Measurements from ENCODE around the gene FLT4. TPM values are rescaled to one million over a fixed set of nuclear protein-coding genes. Genes with fewer than 3 reads are reported as not detected.

The FLT4 gene
- total RNA-seq, 6 experiments from 2014 or later, result not detected

GRCh38 chr5:180558232-180558631 lies 91.2 kb downstream of the FLT4 start:
- Mint-ChIP-seq H3K9me3 (no peaks in the 10 kb centered on the region), H3K36me3 (ENCODE audit: low read depth) (peaks cover 36% of the 10 kb centered on the region), H3K4me1 (ENCODE audit: low read depth) (peaks cover 61% of the 10 kb centered on the region), H3K27me3 (ENCODE audit: insufficient read depth) (no peaks in the 10 kb centered on the region; the same call in 1 of the 2 replicates), H3K27ac (peak overlapping the region; percentile 29; the same call in 1 of the 2 replicates), H3K4me3 (no peak overlapping the region)
- DNase-seq, result no peak
- no peak for TF ChIP-seq CTCF (IDR thresholded peaks at IDR 0.05)

- Mint-ChIP-seq H3K4me1 (ENCODE audit: low read depth) (peaks cover 62% of the 10 kb centered on the region), H3K9me3 (no peaks in the 10 kb centered on the region), H3K36me3 (ENCODE audit: low read depth) (peaks cover 42% of the 10 kb centered on the region), H3K27me3 (ENCODE audit: insufficient read depth) (no peaks in the 10 kb centered on the region; the same call in 1 of the 2 replicates), H3K27ac (peak overlapping the region; percentile 29), H3K4me3 (peak overlapping the region; percentile 34; the same call in 1 of the 2 replicates)
- peak; percentile 23 for DNase-seq
- TF ChIP-seq CTCF (IDR thresholded peaks at IDR 0.05), result no peak
Observed at GRCh38 chr5:180557217-180557809, 92.1 kb downstream of the FLT4 start.

- peak; percentile 59 for DNase-seq
Observed at GRCh38 chr5:180555168-180555921, 94.1 kb downstream of the FLT4 start.

GRCh38 chr5:180553530-180553929 lies 95.9 kb downstream of the FLT4 start:
- Mint-ChIP-seq H3K9me3 (no peaks in the 10 kb centered on the region), H3K27ac (no peak overlapping the region), H3K36me3 (ENCODE audit: low read depth) (peaks cover 30% of the 10 kb centered on the region), H3K4me3 (no peak overlapping the region), H3K27me3 (ENCODE audit: insufficient read depth) (no peaks in the 10 kb centered on the region; the same call in none of the 2 replicates), H3K4me1 (ENCODE audit: low read depth) (peaks cover 45% of the 10 kb centered on the region)
- DNase-seq, result no peak
- no peak for TF ChIP-seq CTCF (IDR thresholded peaks at IDR 0.05)

More at GRCh38 chr5:180555168-180555921, 94.1 kb downstream of the FLT4 start:
- H3K4me3 Mint-ChIP-seq, result peak overlapping the region; percentile 38
- H3K27ac Mint-ChIP-seq, result peak overlapping the region; percentile 76
- no peaks in the 10 kb centered on the region for H3K9me3 Mint-ChIP-seq
- peaks cover 58% of the 10 kb centered on the region for H3K4me1 Mint-ChIP-seq (ENCODE audit: low read depth)
- H3K36me3 Mint-ChIP-seq (ENCODE audit: low read depth), result peaks cover 37% of the 10 kb centered on the region
- no peaks in the 10 kb centered on the region; the same call in none of the 2 replicates for H3K27me3 Mint-ChIP-seq (ENCODE audit: insufficient read depth)
- no peak for TF ChIP-seq CTCF (IDR thresholded peaks at IDR 0.05)

Other genes with a start within 250 kb of the FLT4 start
- 10 to 100 TPM; 17.0 to 20.8 (median 17.6) TPM for gene CNOT6, start 155.2 kb downstream of the FLT4 start, total RNA-seq (2021; fragmentation: NEBNext Ultra II Directional; extraction: Animal tissue kit (Norgen Biotek cat#: 25700))
- gene SCGB3A1, start 58.1 kb downstream of the FLT4 start, total RNA-seq (2021; fragmentation: NEBNext Ultra II Directional; extraction: Animal tissue kit (Norgen Biotek cat#: 25700)), result not detected
- not detected for gene OR2Y1, start 90.5 kb upstream of the FLT4 start, total RNA-seq (2021; fragmentation: NEBNext Ultra II Directional; extraction: Animal tissue kit (Norgen Biotek cat#: 25700))
- gene MGAT1, start 153.2 kb upstream of the FLT4 start, total RNA-seq (2021; fragmentation: NEBNext Ultra II Directional; extraction: Animal tissue kit (Norgen Biotek cat#: 25700)), result 100 to 1,000 TPM; 188 to 220 (median 206) TPM
- gene ZFP62, start 211.7 kb upstream of the FLT4 start, total RNA-seq (2021; fragmentation: NEBNext Ultra II Directional; extraction: Animal tissue kit (Norgen Biotek cat#: 25700)), result 10 to 100 TPM in 4 of 6 experiments, 1 to 10 TPM in 2; 9.6 to 12.1 (median 10.2) TPM
- gene BTNL8, start 249.6 kb upstream of the FLT4 start, total RNA-seq (2021; fragmentation: NEBNext Ultra II Directional; extraction: Animal tissue kit (Norgen Biotek cat#: 25700)), result not detected